Measurements from ENCODE around the gene MARCHF10. TPM values are rescaled to one million over a fixed set of nuclear protein-coding genes. Genes with fewer than 3 reads are reported as not detected.
"Not testable (repeated sequence)": the region's sequence is repeated elsewhere in the genome, so short reads cannot be mapped to it uniquely, and the experiment has no call there.

MARCHF10 gene, protein sequence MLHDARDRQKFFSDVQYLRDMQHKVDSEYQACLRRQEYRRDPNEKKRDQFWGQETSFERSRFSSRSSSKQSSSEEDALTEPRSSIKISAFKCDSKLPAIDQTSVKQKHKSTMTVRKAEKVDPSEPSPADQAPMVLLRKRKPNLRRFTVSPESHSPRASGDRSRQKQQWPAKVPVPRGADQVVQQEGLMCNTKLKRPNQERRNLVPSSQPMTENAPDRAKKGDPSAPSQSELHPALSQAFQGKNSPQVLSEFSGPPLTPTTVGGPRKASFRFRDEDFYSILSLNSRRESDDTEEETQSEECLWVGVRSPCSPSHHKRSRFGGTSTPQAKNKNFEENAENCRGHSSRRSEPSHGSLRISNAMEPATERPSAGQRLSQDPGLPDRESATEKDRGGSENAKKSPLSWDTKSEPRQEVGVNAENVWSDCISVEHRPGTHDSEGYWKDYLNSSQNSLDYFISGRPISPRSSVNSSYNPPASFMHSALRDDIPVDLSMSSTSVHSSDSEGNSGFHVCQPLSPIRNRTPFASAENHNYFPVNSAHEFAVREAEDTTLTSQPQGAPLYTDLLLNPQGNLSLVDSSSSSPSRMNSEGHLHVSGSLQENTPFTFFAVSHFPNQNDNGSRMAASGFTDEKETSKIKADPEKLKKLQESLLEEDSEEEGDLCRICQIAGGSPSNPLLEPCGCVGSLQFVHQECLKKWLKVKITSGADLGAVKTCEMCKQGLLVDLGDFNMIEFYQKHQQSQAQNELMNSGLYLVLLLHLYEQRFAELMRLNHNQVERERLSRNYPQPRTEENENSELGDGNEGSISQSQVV
- total RNA-seq: under 1 TPM in 1 of 4 donors, not detected in 3; 0.28 TPM

DNA sequence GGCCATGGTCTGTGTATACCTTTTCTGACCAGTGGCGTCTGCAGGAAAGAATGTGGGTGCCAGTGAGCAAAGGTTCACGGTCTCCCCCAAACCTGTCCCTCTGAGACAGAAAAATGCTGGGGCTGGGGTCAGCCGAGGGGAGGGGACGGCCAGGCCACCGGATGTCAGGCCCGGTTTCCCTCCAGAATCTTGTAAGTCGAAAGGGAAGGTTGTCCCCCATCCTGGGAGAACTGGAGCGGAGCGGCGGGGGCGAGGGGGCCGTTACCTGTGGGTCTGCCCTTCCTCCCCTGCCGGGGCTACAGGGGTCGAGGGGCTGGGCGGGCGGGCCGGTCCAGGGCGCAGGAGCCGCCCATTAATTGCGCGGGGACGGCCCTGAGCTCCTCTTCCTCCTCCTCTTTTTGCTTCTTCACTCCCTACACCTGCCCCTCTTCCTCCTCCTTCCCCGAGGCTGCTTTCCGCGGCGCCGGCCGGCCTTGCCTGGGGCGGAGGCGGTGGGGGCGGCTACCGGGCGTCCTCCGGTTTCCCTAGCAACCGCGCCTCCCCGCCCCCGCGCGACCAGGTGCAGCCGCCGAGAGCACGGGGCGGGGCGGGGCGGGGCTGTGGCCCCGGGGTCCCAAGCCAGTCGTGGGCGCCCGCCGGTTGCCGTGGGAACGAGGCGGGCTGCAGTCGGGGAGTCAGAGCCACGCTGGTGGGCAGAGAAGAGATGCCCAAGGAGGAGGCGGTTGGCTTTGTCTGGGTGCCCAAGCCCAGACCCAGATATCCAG, at the start of gene MARCHF10:
TSS of gene MARCHF10 (minus strand) at position 503 of the 764 bp plus-strand sequence. CDS start 6,579 bp downstream, outside the sequence.
- TF ChIP-seq CTCF (IDR thresholded peaks at IDR 0.05): no peak
- no peak for DNase-seq (ENCODE audit: low spot score)
- peak; percentile 70 for ATAC-seq (ENCODE audit: low FRiP score)

GRCh38 chr17:62857526-62857925, 49.4 kb upstream of the MARCHF10 start:
- no peak for TF ChIP-seq CTCF (IDR thresholded peaks at IDR 0.05)
- ATAC-seq (ENCODE audit: low FRiP score) (no peak), DNase-seq (ENCODE audit: low spot score) (no peak)

- ATAC-seq (ENCODE audit: low FRiP score) (no peak), DNase-seq (ENCODE audit: low spot score) (no peak)
- TF ChIP-seq CTCF (IDR thresholded peaks at IDR 0.05): no peak
These were observed 48.5 kb upstream of the MARCHF10 start for GRCh38 chr17:62856594-62856993.

DNA sequence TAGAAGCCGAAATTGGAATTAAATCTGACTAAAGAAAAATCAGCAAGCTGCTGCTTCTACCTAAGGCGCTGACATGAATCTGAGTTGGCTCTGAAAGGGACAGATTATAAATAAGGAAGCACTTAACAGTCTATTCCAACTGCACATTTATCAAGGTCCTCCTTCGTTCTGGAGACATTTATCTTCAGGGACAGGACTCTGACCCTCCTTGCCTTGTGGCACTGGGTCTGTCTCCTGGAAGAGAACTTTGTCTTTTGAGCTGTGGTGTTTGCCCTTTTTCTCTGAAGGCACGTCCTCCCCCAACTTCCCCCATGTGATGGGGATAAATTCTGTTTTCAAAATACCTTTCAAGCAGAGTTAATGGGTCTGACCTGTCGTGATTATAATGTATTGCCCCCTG, 47.0 kb upstream of the MARCHF10 start:
- DNase-seq (ENCODE audit: low spot score): no peak
- no peak for ATAC-seq (ENCODE audit: low FRiP score)
- no peak for TF ChIP-seq CTCF (IDR thresholded peaks at IDR 0.05)

DNA sequence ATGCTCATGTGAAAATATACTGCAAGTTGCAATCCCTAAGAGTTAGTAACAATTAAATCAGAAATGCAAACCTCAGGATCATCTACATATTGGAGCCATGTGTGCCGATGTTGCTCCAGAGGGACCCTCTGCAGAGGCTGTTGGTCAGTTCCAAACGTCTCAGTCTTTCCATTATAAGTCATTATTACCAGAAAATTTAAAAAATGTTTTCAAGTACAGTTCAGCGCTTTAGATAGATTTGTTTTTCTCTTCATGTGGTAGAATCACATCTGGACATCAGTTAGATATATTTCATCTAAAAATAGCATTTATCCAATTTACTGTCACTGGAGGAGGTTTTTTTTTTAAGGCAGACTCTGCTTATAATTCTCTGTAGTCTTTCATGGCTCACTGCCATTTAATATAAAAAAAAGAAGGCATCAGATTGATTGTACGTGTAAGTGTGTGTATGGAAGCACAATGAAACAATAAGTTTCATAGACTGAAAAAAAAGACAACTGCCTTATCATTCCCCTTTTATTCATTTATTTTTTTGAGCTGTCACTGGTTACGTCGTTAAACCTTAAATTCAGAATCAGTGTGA, 46.1 kb upstream of the MARCHF10 start:
- ATAC-seq (ENCODE audit: low FRiP score) (no peak), DNase-seq (ENCODE audit: low spot score) (no peak)
- TF ChIP-seq CTCF (IDR thresholded peaks at IDR 0.05): no peak

- TF ChIP-seq CTCF (IDR thresholded peaks at IDR 0.05): no peak
- no peak for DNase-seq (ENCODE audit: low spot score)
- ATAC-seq (ENCODE audit: low FRiP score): no peak
These were observed 44.1 kb upstream of the MARCHF10 start for GRCh38 chr17:62852195-62852594.

DNA sequence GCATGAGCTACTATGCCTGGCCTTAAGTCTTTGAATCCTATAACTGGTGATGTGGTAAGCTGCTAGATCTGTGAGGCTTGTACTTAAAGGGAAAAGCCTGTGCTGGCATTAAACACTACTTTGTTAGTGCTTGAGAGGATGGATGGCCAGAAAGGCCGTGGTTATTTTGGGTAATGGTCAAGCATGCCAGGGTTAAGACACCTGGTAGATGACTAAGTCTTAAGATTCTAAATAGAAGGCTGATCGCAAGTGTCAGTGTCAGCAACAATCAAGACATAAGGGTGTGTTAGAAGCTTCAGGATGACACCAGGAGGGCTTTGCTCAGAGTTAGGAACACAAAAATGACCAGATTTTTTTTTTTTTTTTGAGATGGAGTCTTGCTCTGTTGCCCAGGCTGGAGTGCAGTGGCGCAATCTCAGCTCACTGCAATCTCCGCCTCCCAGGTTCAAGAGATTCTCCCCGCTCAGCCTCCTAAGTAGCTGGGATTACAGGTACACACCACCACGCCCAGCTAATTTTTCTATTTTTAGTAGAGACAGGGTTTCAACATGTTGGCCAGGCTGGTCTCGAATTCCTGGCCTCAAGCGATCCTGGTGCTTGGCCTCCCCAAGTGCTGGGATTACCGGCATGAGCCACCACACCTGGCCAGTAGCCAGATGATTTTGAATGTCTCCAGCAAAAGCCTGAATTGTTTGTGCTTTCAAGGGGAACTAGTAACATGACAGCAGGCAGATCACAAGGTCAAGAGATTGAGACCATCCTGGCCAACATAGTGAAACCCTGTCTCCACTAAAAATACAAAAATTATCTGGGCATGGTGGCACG, 41.7 kb upstream of the MARCHF10 start:
- not testable (repeated sequence) for DNase-seq (ENCODE audit: low spot score); ATAC-seq (ENCODE audit: low FRiP score)

Measured in omental fat pad (tissue), 4 donors.